D721Med (cell line): ENCODE measurements around the gene TEX51.

Experiments used
- DNase-seq: peaks from one replicate; pipeline ENCODE4 v3.0.0; 2011; ENCODE audit warnings: low spot score; ENCODE audit not compliant: insufficient read length
- FAIRE-seq: peaks from 2 replicates; lab custom pipeline; 2011; peaks lifted over from hg19 to GRCh38; lab: Jason Lieb, UNC
- CTCF ChIP-seq: IDR thresholded peaks from 2 replicates; pipeline ENCODE4 v1.5.1; 2012; ENCODE audit warnings: mild to moderate bottlenecking, control low read depth; ENCODE audit not compliant: insufficient read depth; ENCODE audit errors: missing control alignments

Gene TEX51

GRCh38 chr2:126911111-126911796, 12.6 kb downstream of the TEX51 start:
- DNase-seq (no peak), FAIRE-seq (no peak)
- no peak for TF ChIP-seq CTCF

- FAIRE-seq (no peak), DNase-seq (no peak)
- TF ChIP-seq CTCF: no peak
Measured at GRCh38 chr2:126912201-126912600, 13.5 kb downstream of the TEX51 start.

- FAIRE-seq: no peak
Measured at GRCh38 chr2:126913329-126913728, 14.6 kb downstream of the TEX51 start.

GRCh38 chr2:126913881-126914615, 15.4 kb downstream of the TEX51 start:
- DNase-seq: no peak
- FAIRE-seq: no peak
- no peak for TF ChIP-seq CTCF

More at GRCh38 chr2:126913329-126913728, 14.6 kb downstream of the TEX51 start:
- no peak for DNase-seq
- no peak for TF ChIP-seq CTCF

GRCh38 chr2:126914811-126915500, 16.3 kb downstream of the TEX51 start:
- no peak for FAIRE-seq
- TF ChIP-seq CTCF: no peak
- no peak for DNase-seq

GRCh38 chr2:126915903-126916302, 17.2 kb downstream of the TEX51 start:
- FAIRE-seq (no peak), DNase-seq (no peak)
- TF ChIP-seq CTCF: no peak
